DMS53 treated with DMSO at 0.1 percent for 48 hours (cell line): ENCODE data around the gene CTNNBL1.

ENCODE experiments used
- DNase-seq: peaks from one replicate; lab custom pipeline; 2025; ENCODE audit not compliant: unreplicated experiment; lab: John Stamatoyannopoulos, UW

The CTNNBL1 gene

DNA sequence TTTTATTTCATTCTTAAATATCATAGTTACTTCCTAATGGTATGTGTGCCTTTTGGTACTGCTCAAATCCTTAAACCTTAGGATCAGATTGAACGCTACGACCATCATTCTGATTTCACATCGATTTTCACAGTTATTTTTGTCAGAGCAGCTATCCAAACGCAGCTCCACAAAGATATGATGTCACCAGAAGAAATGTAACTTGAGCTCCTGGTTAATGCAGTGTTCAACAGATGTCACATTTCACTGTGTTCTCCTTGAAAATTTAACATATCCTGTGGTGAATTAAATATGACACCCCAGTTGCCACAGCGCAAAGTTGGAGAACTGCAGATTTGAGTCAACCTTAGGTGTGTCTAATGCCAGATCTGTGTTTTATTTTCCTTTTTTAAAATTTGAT lies 81.4 kb downstream of the CTNNBL1 start:
- DNase-seq: no peak

DNA sequence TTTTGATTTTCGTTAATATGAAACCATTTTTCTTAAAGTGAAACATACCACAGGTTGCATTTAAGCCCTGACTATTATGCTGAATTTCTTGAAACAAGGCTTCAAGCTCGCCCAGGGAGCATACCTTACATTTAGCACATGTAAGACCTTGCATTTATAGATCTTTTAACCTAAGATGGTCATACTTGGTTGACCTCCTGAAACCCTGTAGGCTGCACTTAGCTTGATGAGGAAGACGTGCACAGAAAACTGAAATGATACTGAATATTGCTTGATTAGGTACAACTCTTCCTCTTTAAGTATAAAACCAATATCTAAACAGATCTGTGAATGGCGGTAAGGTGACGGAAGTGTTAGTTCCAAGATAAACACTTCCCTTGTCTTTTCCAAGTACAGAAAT lies 82.2 kb downstream of the CTNNBL1 start:
- DNase-seq: no peak

DNA sequence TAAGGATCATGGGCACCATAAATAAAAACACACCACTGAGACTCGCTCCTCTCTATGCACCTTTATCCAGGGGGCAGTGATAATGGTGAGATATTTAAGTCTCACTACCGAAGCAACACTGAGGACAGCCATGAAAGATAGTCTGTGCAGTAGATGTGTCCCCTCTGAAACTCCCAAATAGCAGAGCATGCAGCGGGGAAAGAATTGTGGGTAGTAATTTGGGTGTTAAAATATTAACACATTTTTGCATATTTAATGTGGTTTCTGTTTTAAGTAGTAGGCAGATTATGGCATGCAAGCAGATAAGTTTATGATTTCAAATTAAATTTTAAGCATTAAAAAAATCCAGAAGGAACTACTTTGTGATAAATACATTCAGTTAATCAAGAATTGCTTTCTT lies 82.7 kb downstream of the CTNNBL1 start:
- DNase-seq: no peak

DNA sequence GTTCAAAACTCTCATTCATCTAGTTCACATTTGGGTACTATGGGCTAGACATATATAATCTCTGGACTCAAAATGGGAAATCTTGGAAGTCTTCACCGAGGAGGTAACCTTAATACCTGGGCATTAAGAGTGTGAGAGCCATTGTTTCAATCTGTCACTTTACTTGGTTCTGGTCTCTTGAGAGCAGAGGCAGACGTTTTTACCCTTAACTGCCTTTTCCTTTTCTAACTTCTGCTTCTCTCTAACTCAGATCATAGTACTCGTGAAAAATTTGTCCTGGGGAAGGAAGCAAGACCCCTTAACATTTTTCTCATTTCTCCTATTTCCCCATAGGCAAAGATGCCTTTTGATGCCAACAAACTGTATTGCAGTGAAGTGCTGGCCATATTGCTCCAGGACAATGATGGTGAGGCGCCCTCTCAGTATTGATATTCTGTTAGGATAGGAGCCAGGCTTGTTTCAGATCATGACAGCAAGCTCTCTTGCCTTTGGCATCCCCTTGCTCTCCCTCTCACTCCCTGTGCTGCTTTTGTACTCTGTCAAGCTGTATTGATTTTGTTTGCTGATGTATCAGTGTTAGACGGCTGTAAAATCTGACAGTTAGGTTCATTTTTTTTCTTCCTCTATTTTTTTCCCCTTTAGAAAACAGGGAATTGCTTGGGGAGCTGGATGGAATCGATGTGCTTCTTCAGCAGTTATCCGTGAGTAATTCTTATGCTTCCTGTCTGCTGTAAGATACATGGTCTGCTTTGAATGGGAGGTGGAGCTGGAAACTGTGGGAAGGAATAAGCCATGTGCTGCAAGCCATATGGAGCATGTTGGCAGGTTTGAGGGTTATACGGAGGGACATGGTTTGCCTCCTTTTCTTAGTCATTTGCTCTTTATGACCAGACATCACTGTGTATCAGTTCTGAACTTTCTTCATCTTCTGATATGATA lies 83.5 kb downstream of the CTNNBL1 start:
- no peak for DNase-seq

DNA sequence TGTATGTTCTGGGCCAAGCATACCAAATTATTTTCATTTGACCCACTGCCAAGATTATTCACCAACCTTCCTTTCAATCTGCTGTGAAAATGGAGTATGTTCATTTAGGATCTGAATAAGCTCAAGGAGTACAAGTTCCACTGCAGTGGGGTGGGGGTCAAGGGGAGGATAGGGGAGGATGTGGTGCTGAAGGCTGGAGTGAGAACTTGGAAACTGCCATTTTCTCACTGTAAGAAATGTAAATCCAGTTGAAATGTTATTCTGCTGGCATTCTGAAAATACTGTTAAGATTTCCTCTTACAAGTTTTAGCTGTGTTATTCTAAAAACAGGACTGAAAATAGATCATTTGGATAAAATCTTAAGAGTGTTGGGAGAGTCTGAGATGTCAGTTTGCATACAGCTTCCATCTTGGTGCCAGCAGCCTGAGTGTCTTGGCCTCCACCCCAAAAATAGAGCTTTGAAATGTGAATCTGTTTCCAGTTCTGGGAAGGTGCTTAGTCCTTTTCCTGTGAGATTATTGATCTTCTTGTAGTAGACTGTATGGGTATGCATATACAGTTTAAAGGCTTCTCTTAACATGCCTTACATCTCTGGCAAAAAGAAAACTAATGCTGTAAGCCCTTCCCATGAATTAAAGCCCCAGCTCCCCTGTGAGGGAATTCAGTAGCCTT lies 84.3 kb downstream of the CTNNBL1 start:
- DNase-seq: no peak

DNA sequence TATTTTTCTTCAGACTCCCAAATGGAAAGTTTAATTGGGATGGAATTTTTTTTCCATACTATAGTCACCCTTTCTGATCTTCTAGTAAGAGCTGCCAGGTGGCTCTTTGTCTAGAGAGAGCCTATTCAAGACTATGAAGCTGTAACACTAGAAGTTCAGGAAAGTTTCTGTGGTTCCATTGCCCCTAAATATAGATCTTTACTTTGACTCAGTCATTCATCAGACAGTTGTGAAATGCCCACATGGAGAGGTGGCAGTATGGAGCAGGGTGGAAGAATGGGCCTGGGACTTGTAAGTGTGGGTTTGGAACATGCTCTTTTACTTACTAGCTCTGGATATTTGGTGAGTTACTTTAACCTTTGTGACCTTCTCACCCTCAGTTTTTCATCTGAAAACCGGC lies 87.8 kb downstream of the CTNNBL1 start:
- DNase-seq: no peak

DNA sequence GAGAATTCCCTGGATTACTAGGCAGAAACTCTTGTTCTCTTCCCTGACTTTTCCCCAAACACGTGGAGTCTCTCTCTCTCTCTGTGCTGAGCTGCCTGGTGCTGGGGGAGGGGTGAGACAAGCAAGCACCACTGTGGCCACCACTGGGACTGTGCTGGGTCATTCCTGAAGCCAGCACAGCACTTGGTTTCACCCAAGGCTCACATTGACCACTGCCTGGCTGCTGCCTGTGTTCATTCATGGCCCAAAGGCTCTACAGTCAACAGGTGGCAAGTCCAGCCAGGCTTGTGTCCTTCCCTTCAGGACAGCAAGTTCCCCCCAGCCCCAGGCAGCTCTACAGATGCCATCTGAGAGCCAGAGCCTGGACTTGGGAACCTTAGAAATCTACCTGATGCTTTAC lies 92.2 kb downstream of the CTNNBL1 start:
- no peak for DNase-seq

DNA sequence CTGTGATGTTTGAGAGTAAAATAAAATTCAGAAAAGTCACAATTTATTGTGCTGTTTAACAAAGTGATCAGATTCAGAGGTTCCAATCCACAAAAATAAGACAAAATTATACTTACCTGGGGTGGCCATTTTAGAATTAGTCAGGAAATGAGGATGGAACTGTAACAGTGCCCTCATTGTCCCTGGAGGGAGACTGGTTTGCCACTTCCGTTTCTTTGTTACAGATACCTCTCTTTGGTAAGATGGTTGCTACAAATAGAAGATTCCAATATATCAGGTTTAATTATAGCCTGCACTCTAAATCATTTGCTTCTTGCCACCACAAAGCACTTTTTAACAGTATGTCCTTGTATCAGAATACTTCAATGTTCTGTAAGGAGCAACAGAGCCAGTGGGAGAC lies 95.6 kb downstream of the CTNNBL1 start:
- DNase-seq: no peak

DNA sequence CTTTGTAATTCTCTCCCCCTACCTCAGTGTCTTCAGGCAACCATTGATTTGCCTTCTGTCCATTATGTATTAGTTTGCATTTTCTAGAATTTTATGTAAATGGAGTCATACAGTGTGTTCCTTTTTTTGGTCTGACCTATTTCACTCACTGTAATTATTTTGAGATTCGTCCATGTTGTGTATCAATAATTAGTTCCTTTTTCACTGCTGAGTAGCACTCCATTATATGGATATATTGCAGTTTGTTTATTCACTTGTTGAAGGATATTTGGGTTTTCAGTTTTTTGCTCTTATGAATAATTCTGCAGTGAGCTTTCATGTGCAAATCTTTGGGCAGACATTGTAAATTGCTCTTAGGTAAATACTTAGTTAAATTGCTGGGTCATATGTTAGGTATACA lies 97.1 kb downstream of the CTNNBL1 start:
- DNase-seq: no peak

DNA sequence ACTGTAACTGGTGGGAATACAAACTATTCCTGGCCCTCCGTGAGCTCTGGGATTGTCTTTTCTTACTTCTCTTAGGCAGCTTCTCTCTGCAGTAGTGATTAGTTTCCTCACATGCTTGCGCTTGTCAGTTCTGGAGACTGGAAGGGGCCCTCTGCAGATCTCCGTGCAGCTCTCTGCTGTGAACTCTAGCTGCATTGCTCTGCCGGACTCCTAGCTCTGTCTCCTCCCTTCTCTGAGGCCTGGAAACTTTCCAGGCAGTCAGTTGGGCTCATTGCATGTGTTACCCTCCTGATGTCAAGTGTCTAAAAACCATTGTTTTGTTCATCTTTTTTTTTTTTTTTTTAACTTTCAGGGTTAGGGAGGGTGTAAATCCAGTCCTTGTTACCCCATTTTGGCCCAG lies 102.3 kb downstream of the CTNNBL1 start:
- no peak for DNase-seq

DNA sequence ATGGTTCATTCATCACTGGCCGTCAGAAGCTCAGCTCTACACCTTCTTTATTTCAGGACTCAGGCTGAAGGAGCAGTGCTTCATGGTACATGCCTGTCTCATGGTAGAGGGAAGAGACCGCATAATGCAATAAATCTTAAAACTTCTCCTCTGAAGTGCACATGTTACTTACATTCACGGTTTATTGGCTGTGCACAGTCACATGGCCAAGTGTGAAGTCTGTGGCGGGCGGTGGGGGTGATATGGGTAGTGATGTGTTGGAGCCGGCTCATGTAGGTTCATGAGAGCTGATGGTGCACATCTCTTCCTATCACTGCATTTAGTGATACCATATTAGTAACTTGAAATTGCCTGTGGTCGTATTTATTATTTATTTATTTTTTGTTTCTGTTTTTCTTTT lies 102.9 kb downstream of the CTNNBL1 start:
- DNase-seq: no peak

DNA sequence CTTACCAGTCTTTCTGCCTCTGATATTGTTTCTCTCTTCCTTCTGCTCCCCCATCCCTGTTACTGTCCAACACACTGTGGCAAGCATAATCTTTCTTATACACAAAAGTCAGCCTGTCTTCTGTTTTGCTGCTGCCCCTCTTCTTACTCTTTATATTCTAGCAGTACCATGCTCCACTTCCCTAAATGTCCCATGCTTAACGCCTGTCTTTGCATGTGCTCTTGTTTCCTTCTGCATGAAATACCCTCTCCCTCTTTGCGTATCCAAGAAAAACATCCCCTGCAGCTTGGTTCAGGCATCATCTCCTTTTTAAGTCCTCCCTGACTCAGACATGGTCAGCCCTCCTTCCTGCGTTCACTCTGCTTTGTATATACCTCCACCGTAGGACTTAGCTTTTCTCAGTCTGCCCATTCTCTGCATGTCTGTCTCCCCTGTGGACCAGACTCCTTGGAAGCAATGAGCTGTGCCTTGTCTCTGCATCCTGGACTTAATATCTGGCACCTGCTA lies 103.9 kb downstream of the CTNNBL1 start:
- no peak for DNase-seq

DNA sequence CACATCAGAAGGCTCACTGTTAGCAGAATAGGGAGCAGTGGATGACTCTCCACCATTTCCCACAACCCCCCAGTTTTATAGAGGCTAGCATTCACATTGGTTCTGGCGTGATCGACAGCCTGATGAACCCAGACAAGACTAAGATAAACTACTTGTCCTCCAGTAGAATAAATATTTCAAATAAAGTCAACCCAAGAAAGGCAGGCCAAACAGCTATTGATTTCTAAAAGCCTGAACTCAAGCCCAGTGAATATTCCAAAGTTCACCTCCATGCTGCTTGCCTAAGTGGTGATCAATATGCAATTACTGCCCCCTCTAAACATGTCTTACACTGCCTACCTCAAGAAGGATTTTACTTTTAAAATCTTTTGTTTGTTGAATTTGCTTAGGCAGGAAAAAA lies 104.5 kb downstream of the CTNNBL1 start:
- DNase-seq: no peak

DNA sequence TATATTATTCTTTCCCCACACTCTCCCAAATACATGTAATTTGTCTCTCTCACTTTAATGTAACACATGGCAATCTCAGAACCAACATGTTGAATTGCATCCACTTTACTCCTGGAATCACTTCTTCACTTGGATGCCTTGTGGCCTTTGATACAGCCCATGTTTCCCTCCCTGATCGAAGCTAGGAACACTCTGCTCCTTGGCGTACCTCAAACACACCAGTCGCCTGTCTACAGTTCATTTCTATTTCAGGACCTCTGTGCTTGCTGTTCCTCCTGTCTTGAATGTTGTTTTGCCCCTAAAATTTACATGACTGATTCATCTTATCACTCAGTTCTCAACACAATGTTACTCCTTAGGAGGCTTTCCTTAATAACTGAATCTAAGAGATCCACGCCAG lies 106.8 kb downstream of the CTNNBL1 start:
- no peak for DNase-seq

DNA sequence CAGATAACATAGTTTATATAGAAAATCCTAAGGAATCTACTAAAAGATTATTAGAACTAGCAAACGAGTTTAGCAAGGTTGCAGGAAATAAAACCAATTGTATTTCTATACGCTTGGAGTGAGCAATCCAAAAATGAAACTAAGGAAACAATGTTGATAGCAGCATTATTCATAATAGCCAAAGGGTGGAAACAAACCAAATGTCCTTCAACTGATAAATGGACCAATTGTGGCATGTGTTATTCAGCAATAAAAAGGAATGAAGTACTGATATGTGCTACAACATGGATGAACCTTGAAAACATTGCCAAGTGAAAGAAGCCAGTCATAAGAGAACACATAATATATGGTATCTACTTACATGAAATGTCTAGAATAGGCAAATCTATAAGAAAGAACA lies 108.1 kb downstream of the CTNNBL1 start:
- DNase-seq: no peak

DNA sequence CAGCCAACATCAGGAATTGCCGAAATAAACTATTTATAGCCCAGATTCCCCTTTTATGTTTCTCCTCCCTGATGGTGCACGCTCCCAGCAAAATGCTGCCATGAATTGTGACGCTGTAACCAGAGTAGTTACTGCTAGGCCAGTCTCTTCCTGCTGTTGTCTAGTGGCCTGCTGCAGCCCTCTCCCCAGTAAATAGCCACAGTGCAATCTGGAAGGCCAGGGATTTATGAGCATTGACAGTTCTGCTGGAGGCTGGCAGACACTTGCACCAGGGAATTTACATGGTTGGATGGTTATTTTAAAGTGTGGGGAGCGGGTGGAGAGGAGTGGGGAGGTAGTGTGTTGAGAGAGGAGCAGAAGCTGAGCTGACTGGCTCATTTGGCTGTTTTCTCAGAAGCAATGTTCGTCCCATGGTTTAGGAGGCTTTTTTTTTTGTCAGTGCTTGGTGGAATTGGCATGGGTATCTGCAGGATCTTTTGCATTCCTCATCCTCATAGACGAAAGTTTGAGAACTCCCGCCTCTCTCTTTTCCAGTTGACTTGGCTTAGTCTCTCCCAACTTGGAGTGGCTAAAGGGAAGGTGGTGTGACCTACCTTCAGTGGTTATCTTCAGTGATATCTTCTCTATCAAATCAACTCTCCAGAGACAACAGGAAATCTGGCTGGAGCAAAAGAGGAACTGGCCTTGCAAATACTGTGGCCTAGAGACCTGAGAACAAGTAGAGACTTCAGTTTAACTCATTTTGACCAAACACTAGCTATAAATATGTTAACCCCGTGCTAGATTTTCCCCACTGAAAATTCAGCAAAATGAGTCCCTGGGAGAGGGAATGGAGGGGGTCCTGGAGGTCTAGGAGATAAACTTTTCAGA lies 109.8 kb downstream of the CTNNBL1 start:
- no peak for DNase-seq

DNA sequence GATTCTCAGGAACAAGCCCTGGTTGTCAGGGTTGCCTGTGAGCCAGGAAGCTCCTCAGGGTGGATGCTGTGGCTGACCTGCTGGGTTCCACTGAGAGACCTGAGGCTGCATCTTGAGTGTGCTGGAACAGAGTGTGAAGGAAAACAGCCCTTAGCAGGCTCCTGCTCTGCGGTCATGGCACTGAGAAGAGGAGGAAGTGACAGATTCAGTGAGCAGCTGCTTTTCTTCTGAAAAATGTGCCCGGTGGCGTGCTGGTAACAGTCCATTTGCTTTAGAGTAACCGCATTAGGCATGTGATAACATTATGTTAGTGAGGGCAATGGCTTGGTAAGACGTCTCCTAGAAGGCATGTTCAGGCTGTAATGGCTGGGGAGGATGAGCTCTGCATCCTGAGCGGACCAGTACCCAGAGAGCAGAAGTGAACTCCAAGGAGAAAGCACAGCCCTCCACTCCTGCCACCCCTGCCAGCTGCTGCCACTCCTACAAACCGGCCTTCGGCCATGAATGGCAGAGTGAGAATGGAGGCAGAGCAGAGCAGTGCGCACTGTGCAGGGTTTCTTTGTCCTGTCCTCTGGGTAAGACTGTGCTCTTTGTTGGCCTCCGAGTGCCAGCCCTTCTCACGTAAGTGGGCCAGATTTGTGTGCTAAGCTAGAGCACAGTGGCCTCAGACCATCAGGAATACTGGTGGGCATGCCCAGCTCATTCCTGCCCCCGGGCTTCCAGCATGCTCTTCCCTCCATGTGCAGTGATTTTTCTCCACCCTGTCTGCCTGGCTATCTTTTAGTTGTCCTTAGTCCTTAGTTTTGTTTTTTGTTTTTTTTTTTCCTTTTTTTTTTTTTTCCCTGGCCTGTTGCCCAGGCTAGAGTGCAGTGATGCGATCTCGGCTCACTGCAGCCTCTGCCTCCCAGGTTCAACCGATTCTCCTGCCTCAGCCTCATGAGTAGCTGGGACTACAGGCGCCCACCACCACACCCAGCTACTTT lies 111.0 kb downstream of the CTNNBL1 start:
- no peak for DNase-seq

DNA sequence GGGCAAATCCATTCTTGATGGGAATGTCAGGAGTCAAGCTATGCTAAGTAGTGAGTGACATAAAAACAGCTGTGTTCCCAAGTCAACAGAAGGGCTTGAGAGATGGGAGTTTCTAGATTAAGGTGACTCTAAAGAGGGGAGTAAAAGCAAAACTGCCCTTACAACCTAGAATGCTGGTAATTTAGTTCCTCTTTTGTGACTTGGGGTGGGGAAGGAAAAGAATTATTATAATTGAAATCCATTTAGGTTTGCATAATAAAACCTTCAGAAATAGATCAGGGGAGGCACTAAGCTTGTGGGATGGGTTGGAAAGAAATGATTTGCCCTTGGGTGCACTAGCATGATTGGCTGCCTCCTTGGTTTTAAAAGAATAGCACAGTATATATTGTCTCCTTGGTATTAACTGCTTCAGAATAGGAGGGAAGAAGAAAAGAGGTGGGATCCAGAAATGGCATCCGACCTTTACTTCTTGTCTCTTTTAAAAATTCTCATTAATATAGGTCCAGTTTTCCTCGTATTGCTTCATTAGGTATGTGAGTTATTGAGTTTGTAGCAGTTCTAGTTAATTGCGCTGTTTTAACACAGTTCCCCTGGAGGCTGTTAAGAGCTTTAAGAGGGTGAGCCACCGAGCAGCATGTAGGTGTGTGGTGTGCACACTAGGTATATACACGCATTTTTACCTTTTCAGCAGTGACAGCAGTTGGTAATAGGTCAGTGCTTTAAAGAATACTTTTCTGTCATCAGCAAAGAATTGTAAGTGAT lies 113.8 kb downstream of the CTNNBL1 start:
- no peak for DNase-seq
